Activated T-helper 9 cell treated with anti-CD3 and anti-CD28 coated beads, Interleukin-2, amount 50 U/mL, for 16 hours (primary cell): ENCODE data around the gene CDC34.
A peak's percentile ranks its signal among the peaks of the same experiment; 100 is the strongest.
"Not testable (repeated sequence)": the region's sequence is repeated elsewhere in the genome, so short reads cannot be mapped to it uniquely, and the experiment has no call there.

Source experiments
- DNase-seq: peaks from one replicate; pipeline ENCODE4 v3.0.0-alpha.2; 2020; ENCODE audit warnings: low read depth

CDC34 gene

DNA sequence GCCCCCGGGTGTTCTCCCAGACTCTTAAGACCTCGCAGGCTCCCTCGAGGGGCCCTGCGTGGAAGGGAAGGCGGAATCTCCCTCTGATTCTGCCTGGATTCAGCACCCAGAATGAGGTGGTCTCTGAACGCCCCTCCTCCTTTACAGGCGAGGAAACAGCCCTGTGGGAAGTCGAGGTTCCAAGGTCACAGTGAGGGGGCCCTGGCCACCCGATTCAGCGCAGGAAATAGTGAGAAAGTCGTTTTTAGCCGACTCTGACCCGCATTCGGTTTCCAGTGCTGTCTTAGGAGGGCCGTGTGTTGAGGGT lies 41.9 kb downstream of the CDC34 start:
- DNase-seq: no peak

GRCh38 chr19:574658-575526 lies 43.3 kb downstream of the CDC34 start:
- DNase-seq: no peak

DNA sequence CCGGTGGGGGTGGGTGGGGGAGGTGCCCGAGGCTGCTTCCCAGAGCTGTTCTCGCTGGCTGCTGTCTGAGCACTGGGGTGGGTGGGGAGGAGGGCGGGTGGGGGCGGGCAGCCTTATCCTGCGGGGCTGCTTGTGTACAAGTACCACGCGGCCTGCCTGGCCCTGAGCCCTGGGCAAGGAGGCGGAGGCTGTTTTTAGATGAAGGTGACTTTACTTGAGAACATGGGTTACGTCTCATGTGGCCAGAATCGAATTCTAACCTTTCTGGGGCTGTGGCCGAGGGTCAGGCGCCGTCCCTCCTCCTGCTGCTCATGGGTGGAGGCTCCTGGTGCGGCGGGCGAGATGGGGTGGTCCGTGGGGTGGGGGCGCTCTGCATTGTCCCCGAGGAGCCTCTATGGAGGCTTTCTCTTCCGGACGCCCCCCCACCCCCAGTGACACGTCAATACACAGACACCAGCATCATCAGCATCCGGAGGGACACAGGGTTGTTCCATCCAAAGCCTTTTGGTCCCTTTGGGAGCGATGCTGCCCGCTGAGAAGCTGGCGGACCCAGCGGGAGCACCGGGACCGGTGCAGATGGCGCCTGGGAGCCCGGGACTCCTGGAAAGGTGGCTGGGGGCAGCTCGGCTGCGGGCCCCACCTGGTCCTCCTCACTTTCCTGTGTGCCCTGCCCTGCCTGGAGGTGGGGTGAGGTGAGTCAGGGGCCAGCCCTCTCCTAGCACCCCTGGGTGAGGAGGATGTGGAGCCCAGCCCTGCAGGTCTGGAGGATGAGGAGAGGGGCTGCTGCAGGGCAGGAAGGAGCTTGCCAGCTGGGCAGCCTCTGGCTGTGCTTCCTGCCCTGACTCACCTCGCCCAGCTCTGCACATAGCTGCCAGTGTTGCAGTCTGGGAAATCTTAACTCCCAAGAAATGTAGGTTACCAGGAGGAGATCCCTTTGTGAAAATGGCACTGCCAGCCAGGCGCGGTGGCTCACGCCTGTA lies 44.3 kb downstream of the CDC34 start:
- no peak for DNase-seq

DNA sequence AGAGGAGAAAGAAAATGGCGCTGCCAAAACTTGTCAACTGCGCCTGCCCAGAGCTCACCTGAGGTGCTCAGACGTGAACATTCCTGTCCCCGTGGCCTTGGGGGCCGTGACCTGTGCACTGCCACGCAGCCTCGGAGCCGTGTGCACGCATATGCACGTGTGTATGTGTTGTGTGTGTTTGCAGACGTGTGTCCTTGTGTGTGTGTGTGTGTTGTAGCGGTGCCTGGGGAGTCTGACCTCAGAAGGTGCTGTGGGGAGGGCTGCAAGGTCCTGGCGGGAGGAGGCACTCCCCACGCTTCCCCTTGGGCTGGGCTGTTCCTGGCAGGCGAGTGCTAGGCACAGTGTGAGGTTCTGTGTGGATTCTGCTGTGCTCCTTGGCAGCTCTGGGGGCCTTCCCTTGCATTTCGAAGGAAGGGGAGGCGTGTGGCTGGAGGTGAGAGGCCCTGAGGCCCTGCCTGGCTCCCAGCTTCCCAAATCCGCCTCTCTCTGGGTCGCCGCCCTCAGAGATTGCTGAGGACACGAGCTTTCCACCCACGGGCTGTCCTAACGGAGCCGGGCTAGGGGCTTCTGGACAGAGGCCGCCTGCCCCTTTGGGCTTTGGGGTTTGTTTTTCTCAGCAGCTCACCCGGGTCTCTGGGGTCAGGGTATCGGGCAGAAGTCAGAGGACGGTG lies 45.3 kb downstream of the CDC34 start:
- DNase-seq: no peak

DNA sequence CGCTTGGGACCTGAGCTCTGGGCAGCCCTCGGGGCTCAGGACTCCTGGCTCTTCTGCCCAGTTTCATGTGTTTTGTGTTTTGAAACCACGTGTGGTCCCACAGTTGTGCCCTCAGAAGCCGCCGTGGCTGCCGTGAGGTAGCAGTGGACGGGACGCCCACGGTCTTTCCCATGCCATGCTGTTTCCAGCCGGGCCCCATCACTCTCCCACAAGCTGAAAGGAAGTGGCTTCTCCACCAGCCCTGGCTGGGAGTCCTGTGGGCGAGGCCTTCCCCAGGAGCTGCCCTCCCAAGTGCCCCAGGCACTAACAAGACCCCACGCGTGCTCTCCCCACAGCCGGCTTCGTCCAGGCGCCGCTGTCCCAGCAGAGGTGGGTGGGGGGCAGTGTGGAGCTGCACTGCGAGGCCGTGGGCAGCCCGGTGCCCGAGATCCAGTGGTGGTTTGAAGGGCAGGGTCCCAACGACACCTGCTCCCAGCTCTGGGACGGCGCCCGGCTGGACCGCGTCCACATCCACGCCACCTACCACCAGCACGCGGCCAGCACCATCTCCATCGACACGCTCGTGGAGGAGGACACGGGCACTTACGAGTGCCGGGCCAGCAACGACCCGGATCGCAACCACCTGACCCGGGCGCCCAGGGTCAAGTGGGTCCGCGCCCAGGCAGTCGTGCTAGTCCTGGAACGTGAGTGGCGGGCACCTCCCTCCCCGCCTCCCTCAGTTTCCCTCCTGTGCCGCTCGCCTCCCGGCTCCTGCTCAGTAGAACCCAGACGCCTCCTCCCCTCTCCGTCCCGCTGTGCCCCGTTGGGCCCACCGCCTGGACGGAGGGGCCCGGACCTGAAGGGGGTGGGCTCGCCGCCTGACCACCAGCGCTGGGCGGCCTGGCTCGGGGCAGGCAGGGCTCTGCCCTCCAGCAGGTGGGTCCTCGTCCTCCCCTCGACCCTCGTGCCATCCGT lies 46.2 kb downstream of the CDC34 start:
- no peak for DNase-seq

GRCh38 chr19:579111-579841 lies 47.7 kb downstream of the CDC34 start:
- DNase-seq: no peak

DNA sequence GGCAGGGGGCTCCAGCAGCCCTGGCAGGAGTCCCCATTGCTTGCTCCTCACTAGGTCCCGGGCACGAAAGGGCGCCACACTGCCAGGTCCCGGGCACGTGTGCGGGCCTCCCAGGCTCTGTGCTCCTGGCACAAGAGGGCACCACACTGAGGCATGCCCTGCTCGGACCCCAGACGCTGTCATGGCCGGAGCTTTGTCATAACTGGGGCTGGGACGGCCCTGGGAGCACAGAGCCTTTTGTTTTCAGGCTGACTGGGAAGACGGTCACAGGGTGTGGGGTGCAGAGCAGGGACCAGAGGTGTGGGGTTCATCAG lies 48.2 kb downstream of the CDC34 start:
- no peak for DNase-seq

GRCh38 chr19:580274-580835 lies 48.8 kb downstream of the CDC34 start:
- DNase-seq: no peak

GRCh38 chr19:581399-582111 lies 50.0 kb downstream of the CDC34 start:
- no peak for DNase-seq

- no peak for DNase-seq
Measured at GRCh38 chr19:582497-583197, 51.1 kb downstream of the CDC34 start.

- no peak for DNase-seq
Measured at GRCh38 chr19:583198-583967, 51.8 kb downstream of the CDC34 start.

DNA sequence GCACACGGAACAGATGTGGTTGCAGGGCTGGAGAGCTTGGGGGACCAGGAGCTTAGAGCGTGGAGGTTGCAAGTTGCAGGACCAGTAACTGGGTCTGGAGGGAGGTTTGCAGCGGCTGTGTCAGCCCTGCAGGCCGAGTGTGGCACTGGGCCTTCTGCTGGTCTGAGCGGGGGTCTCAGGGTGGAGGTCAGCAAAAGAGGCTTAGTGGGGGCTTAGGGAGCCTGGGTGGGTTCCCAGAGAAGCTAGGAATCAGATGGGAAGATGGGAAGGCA lies 52.3 kb downstream of the CDC34 start:
- DNase-seq: no peak

GRCh38 chr19:584240-585001 lies 52.9 kb downstream of the CDC34 start:
- DNase-seq: peak; percentile 57

DNA sequence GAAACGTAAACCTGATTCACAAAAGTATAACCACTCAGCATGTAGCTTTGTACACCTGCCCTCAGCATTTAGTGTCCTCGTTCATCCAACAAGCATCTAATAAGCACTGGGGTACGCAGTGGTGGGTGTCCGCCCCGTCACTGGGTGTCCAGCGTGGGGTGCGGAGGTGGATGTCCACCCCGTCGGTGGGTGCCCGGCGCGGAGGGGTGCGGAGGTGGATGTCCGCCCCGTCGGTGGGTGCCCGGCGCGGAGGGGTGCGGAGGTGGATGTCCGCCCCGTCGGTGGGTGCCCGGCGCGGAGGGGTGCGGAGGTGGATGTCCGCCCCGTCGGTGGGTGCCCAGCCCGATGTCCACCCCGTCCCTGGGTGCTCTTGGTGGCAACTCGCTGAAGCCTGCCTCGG lies 53.6 kb downstream of the CDC34 start:
- DNase-seq: not testable (repeated sequence)

DNA sequence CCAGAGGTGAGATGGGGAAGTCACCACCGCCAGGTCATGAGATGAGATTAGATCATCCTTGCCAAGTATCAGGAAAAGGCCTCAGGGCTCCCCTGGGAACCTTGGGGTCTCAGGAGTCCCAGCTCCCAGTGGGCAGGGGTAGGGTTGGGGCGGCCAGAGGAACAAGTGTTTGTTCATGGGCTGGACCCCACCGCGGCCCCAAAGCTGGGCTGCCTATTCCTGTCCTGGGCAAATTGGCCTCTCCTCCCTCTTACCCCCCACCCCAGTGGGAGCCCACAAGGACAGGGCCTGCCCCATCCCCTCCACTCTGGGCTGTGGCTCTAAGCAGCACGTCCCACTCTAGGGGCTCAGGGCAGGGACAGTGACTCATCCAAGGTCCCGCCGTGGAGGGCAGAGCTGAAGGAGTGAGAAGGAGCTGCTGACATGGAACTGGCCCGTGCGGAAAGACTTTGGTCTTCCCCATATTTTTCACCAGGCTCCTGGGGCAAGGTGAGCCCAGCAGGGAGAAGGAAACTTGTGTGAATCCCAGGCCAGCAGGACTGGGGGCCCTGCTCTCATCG lies 54.1 kb downstream of the CDC34 start:
- no peak for DNase-seq

GRCh38 chr19:588093-588740 lies 56.7 kb downstream of the CDC34 start:
- DNase-seq: peak; percentile 48
